NCI-H774 (cell line): Measurements from ENCODE around the gene STARD13.

Experiments used
- DNase-seq: peaks from one replicate; lab custom pipeline; 2025; lab: John Stamatoyannopoulos, UW

Gene STARD13

GRCh38 chr13:33307843-33308242 lies 22.3 kb upstream of the STARD13 start:
- DNase-seq = no peak

DNA sequence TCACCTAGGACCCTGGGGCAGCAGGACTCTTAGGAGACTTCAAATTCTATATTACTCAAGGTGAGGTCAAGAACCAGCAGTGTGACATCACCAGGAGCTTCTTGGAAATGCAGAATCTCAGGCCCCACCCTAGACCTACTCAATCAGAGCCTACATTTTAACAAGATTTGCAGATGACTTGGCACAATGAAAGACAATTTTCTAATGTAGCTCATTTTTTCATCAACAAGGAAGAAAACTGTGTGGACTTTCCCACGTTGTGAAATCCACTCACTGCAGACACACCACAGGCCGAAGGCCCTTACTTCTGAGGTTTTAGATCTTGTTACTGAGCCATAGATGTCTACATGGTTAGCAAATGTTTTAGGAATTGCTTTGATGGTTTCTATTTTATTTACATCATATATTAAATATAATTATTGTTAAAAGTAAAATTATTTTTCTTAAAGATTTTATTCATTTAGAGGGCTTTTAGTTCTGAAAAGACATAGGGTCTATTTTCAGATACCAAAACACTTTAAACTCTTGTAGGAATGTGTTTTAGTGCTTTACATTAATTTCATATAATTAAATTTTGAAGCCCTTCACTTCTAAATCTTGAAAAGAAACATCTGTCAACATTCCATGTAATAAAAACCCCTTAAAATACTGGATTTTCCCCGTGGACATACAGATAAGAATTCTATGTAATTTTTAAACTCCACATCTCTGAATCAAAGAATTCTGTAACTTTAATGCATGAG lies 18.5 kb upstream of the STARD13 start:
- DNase-seq = no peak

GRCh38 chr13:33299626-33300025 lies 14.1 kb upstream of the STARD13 start:
- DNase-seq = no peak

- no peak for DNase-seq
Observed at GRCh38 chr13:33296793-33297425, 11.4 kb upstream of the STARD13 start.

GRCh38 chr13:33292712-33293111 lies 7.2 kb upstream of the STARD13 start:
- no peak for DNase-seq

DNA sequence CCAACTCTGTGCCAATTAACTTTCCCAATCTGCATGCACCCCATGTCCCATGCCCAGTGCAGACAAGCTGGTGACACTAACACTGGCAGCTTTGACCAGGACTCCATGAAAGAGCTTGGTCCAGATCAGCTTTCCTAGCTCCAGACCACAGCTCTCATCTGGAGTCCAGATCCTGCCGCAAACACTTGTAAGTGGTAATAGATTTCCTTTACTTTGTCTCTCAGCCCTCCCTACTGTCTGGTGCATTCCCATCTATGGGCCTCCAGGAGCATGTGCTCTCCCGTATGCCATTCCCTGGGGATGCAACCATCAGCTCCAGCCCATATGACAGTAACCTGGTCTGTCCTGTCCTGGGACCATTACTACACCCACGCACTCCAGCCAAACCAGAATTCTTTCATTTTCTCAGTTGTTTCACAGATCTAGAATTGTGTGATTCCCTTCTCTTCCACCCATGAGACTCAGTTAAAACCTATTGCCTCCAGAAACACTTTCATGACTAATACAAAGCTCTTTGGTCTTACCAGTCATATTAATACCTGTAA lies 4.9 kb upstream of the STARD13 start:
- DNase-seq = no peak

GRCh38 chr13:33289966-33290365 lies 4.4 kb upstream of the STARD13 start:
- no peak for DNase-seq

GRCh38 chr13:33287142-33287882 lies 1.8 kb upstream of the STARD13 start:
- peak; percentile 46 for DNase-seq

DNA sequence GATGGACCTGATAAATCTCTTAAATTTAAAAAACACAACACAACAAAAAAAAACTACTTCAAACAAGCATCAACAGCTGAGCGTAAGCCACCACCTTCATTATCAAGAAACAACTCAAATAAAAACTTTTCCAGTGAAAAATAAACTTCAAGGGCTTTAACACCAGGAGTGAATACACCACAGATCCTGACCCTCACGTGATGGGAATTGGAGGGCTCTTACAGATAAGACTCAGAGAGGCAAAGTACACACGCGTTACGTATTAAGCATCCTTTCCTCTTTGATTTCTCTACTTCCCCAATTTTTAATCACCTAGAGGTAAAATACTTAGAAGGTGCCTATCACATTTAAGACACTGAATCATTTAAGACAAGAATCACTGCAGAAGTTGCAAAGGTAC lies 573 bp upstream of the STARD13 start:
- no peak for DNase-seq

DNA sequence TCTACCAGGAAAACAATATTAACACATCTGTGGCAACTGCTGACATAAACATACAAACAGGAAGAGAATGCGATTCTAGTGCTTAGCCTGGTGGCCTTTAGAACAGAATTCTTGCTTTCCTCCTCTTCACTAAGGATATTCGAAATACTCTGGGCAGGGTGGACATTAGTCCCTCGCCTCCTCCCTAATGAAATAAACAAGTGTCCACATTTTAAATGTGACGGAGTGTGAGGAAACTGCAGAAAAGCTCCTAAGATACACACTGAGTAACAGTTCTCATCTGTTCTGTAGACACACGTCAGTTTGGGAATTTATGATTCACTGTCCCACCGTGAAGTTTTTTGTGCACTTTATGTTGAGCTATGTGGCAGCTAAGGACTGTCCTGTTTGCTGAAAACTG lies 639 bp downstream of the STARD13 start:
- no peak for DNase-seq

GRCh38 chr13:33284031-33284430 lies 1.5 kb downstream of the STARD13 start:
- no peak for DNase-seq

- no peak for DNase-seq
Observed at GRCh38 chr13:33283195-33283911, 2.2 kb downstream of the STARD13 start.

GRCh38 chr13:33281951-33282595 lies 3.5 kb downstream of the STARD13 start:
- no peak for DNase-seq

DNA sequence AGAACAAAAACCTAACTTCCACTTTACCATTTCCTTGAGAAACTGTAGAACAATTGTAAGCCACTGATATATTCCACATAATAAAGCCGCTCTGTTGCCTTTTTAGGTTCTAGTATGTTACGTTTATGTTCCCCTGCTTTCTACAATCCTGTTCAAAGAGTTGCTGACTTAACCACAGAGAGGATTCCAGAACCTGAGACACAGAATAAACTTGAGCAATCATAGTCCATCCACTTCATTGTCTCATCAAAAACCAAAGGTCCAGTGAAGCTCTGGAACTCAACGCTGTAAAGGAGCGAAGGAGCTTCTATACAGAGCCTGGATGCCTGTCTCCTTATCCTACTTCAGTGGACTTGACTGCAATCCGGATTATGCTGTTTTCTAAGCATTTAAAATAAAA lies 4.6 kb downstream of the STARD13 start:
- DNase-seq = no peak

DNA sequence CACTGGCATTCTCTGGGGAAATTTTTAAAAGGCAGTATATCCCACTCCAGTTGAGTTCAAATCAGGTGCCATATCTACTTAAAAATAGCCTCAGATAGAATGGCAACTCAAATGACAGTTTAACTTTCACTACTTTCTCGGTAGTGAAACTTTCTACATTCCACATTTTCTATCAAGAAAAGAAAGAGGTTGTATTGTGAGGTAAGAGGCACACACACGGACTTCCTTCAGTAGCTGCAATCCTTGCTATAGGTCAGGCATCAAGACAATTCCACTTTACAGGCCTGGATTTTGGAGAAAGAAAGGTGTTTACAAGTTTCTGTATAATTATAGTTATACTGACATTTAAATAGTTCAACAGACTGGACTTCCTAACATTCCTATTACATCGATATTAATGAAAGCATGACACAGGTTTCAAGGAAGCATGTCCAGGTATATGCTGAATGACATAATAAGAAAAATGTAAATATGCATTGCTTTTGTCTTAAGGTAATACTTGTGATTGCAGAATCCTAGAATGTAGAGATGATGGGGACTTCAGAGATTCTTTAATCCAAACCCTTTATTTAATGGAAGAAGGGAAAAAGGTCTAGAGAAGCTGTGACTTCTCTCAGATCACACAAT lies 5.2 kb downstream of the STARD13 start:
- no peak for DNase-seq

- DNase-seq = no peak
Observed at GRCh38 chr13:33279414-33280278, 5.9 kb downstream of the STARD13 start.

DNA sequence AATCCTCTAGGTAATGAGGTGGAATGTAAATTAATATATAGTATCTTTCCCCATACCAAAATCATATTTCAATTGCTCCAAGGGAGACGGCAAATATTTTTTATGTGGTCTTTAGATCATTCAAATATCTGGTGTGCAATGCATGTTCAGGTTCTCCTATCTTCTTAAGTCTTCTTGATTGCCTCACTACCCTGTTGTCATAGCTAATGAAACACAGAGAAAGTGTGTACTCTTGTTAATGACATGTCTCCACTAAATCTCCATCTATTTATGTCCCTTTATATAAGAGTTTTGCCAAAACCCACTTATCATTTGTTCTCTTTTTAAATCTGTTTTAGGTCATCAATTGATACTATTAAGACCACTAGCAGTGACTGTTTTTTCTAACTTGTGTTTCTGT lies 6.6 kb downstream of the STARD13 start:
- no peak for DNase-seq

DNA sequence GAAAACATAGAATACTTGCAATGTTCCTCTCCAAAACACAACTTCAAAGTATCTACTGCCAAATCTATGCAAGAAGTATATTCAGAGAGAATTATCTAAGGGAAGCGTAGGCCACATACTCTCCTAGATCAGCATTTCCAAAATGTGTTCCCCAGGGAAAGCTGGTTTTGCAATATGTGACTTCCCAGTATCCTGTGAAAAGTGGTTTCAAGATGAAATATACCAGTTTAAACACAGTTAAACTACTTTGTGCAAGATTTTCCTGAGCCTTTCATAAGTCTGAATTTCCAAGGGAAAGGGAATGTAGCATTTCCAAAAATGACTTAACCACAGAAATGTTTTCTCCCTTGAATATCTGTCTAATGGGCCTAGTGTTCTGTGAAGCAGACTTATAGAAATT lies 7.6 kb downstream of the STARD13 start:
- no peak for DNase-seq

DNA sequence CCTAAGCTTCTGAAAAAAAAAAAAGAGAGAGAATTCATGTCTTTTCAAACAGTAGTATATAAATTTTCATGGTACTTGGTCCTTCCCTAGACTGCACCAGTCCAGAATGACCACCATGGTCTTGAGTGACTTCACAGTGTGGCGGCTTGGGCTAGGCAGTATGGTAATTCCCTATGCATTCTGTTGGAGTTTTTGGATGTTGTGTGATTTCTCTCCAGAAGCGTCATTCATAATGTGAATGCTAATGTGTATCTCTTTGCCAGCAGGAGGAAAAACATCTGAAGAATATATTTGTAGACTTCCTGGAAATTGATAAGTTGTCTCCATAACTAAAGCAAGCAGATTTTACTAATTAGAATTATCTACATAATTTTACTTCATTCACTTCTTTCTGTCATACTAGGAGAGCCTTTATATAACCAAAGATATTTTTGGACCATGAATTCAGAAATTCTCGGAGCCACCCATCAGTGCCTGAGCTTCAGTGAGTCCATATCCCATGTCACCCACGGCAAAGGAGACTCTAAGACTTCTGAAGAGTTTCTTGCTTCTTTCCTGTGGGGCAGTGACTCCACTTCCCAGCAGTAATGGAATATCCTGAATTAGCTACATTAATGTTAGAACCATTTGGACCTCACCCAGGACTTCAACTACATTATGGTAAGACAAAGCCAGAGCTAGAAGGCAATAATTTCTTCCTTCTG lies 8.4 kb downstream of the STARD13 start:
- no peak for DNase-seq

- DNase-seq = no peak
Observed at GRCh38 chr13:33276570-33276969, 9.0 kb downstream of the STARD13 start.
